WTC11 (cell line): ENCODE results near the gene KCNIP1. TPM values are rescaled to one million over a fixed set of nuclear protein-coding genes. Genes with fewer than 3 reads are reported as not detected.

Experiments used
- ATAC-seq: fragments of 200-7000 bp; cut with Tn5 transposase; 2 replicates; pipeline ENCODE4 v1.10.0; 2021; ENCODE audit warnings: mild to moderate bottlenecking, moderate library complexity
- CTCF ChIA-PET: fragments of 300-600 bp; sonication (Branson Sonifier 250); formaldehyde crosslinking; loops from one replicate; lab custom pipeline; 2021; ENCODE audit warnings: antibody characterized with exemption; lab: Charles Lee
- POLR2A ChIA-PET: fragments of 350-600 bp; sonication (Branson Sonifier 250); formaldehyde crosslinking; loops from one replicate; lab custom pipeline; 2021; ENCODE audit warnings: antibody characterized with exemption; lab: Charles Lee
- DNase-seq: peaks from one replicate; pipeline ENCODE4 v3.0.0; 2021; ENCODE audit warnings: low spot score
- H3K27ac Mint-ChIP-seq: 2 replicates; pipeline ENCODE4 v1.8.0; 2021; ENCODE audit warnings: mixed read lengths
- H3K27me3 Mint-ChIP-seq: 2 replicates; pipeline ENCODE4 v1.8.0; 2021; ENCODE audit warnings: low read depth, mild to moderate bottlenecking, moderate library complexity, mixed read lengths
- H3K36me3 Mint-ChIP-seq: 2 replicates; pipeline ENCODE4 v1.8.0; 2021; ENCODE audit warnings: mixed read lengths
- H3K4me1 Mint-ChIP-seq: 2 replicates; pipeline ENCODE4 v1.8.0; 2022; ENCODE audit warnings: mixed read lengths
- H3K4me3 Mint-ChIP-seq: 2 replicates; pipeline ENCODE4 v1.8.0; 2021; ENCODE audit warnings: mild to moderate bottlenecking, moderate library complexity, mixed read lengths
- H3K9me3 Mint-ChIP-seq: 2 replicates; pipeline ENCODE4 v1.8.0; 2021; ENCODE audit warnings: mixed read lengths
- ARID4B ChIP-seq: sonication (generic); formaldehyde crosslinking; IDR thresholded peaks from 2 replicates; pipeline ENCODE4 v1.8.0; 2023; ENCODE audit warnings: missing genetic modification reagents, mild to moderate bottlenecking, borderline replicate concordance
- ATF6 ChIP-seq: sonication (generic); formaldehyde crosslinking; IDR thresholded peaks from 2 replicates; pipeline ENCODE4 v1.8.1; 2023; ENCODE audit warnings: mild to moderate bottlenecking, missing genetic modification reagents
- E2F4 ChIP-seq: sonication (generic); formaldehyde crosslinking; IDR thresholded peaks from 2 replicates; pipeline ENCODE4 v1.8.1; 2022; ENCODE audit warnings: low read depth, mild to moderate bottlenecking, moderate library complexity, missing genetic modification reagents, borderline replicate concordance
- FOXJ3 ChIP-seq: sonication (generic); formaldehyde crosslinking; IDR thresholded peaks from 2 replicates; pipeline ENCODE4 v1.9.0; 2021; ENCODE audit warnings: missing genetic modification reagents, mild to moderate bottlenecking, borderline replicate concordance
- HMGXB4 ChIP-seq: sonication (generic); formaldehyde crosslinking; IDR thresholded peaks from 2 replicates; pipeline ENCODE4 v1.8.1; 2023; ENCODE audit warnings: mild to moderate bottlenecking, moderate library complexity, missing genetic modification reagents
- IRF1 ChIP-seq: sonication (generic); formaldehyde crosslinking; IDR thresholded peaks from 2 replicates; pipeline ENCODE4 v1.8.0; 2023; ENCODE audit warnings: missing genetic modification reagents
- JUN ChIP-seq: sonication (generic); formaldehyde crosslinking; IDR thresholded peaks from 2 replicates; pipeline ENCODE4 v1.8.0; 2023; ENCODE audit warnings: mild to moderate bottlenecking, missing genetic modification reagents
- KAT7 ChIP-seq: sonication (generic); formaldehyde crosslinking; IDR thresholded peaks from 2 replicates; pipeline ENCODE4 v1.8.1; 2023; ENCODE audit warnings: missing genetic modification reagents, mild to moderate bottlenecking, borderline replicate concordance
- MLX ChIP-seq: sonication (generic); formaldehyde crosslinking; IDR thresholded peaks from 2 replicates; pipeline ENCODE4 v1.8.1; 2023; ENCODE audit warnings: mild to moderate bottlenecking, missing genetic modification reagents, moderate library complexity
- MYBL2 ChIP-seq: sonication (generic); formaldehyde crosslinking; IDR thresholded peaks from 2 replicates; pipeline ENCODE4 v1.8.1; 2023; ENCODE audit warnings: mild to moderate bottlenecking, moderate library complexity, missing genetic modification reagents
- NFATC4 ChIP-seq: fragments of 250-450 bp; sonication (Bioruptor Pico); IDR thresholded peaks from 2 replicates; pipeline ENCODE4 v1.9.0; 2021; ENCODE audit warnings: mild to moderate bottlenecking
- NFYB ChIP-seq: sonication (generic); formaldehyde crosslinking; conservative IDR thresholded peaks from 2 replicates; pipeline ENCODE4 v1.8.0; 2022; ENCODE audit warnings: low read depth, missing genetic modification reagents
- NR3C1 ChIP-seq: sonication (generic); formaldehyde crosslinking; conservative IDR thresholded peaks from 2 replicates; pipeline ENCODE4 v1.8.1; 2023; ENCODE audit warnings: low read depth, mild to moderate bottlenecking, missing genetic modification reagents
- TEAD4 ChIP-seq: sonication (generic); formaldehyde crosslinking; IDR thresholded peaks from 2 replicates; pipeline ENCODE4 v1.8.0; 2022; ENCODE audit warnings: mild to moderate bottlenecking, missing genetic modification reagents
- TP53 ChIP-seq: sonication (generic); formaldehyde crosslinking; IDR thresholded peaks from 2 replicates; pipeline ENCODE4 v1.8.1; 2023; ENCODE audit warnings: mild to moderate bottlenecking, missing genetic modification reagents
- ZNF138 ChIP-seq: sonication (generic); formaldehyde crosslinking; conservative IDR thresholded peaks from 2 replicates; pipeline ENCODE4 v1.8.1; 2022; ENCODE audit warnings: mild to moderate bottlenecking, moderate library complexity, missing genetic modification reagents
- ZNF219 ChIP-seq: sonication (generic); formaldehyde crosslinking; IDR thresholded peaks from 2 replicates; pipeline ENCODE4 v1.8.0; 2023; ENCODE audit warnings: missing genetic modification reagents, mild to moderate bottlenecking, borderline replicate concordance
- ZNF317 ChIP-seq: sonication (generic); formaldehyde crosslinking; IDR thresholded peaks from 2 replicates; pipeline ENCODE4 v1.8.1; 2023; ENCODE audit warnings: low read depth, mild to moderate bottlenecking, moderate library complexity, missing genetic modification reagents, borderline replicate concordance
- total RNA-seq: library from RNA; stranded (reverse); gene quantifications from 3 replicates; pipeline ENCODE4 v1.2.3, GENCODE V29; 2021

Gene KCNIP1
- total RNA-seq, 1 experiment from 2014 or later, result 0.59 TPM

GRCh38 chr5:170722316-170722715 lies 218.5 kb downstream of the KCNIP1 start:
- Mint-ChIP-seq H3K27me3 (peaks cover 3% of the 10 kb centered on the region; the same call in 1 of the 2 replicates), H3K9me3 (peaks cover 19% of the 10 kb centered on the region), H3K36me3 (peaks cover 6% of the 10 kb centered on the region; the same call in 1 of the 2 replicates), H3K27ac (no peak overlapping the region), H3K4me1 (peaks cover 5% of the 10 kb centered on the region; the same call in 1 of the 2 replicates), H3K4me3 (no peak overlapping the region)
- DNase-seq (no peak), ATAC-seq (peak; percentile 93)
- TF ChIP-seq E2F4 (CRISPR knock-in tag) (no peak), ZNF138 (CRISPR knock-in tag) (no peak), ATF6 (CRISPR knock-in tag) (no peak), FOXJ3 (CRISPR knock-in tag) (no peak), NR3C1 (CRISPR knock-in tag) (no peak), ZNF219 (CRISPR knock-in tag) (no peak), NFATC4 (no peak), IRF1 (no peak), MYBL2 (CRISPR knock-in tag) (no peak), TP53 (no peak), MLX (CRISPR knock-in tag) (no peak), ARID4B (CRISPR knock-in tag) (no peak), HMGXB4 (CRISPR knock-in tag) (no peak), ZNF317 (no peak), KAT7 (no peak), TEAD4 (no peak), NFYB (CRISPR knock-in tag) (no peak), JUN (CRISPR knock-in tag) (no peak)
- CTCF ChIA-PET, result interaction anchor here (0.7 to 1.7 kb wide), 19 partner anchors 9 to 440 kb away, joined by 3 to 18 read pairs (median 4); no protein-coding TSS in a partner anchor
- POLR2A ChIA-PET, result no interaction called here
